Measurements from ENCODE around the gene FOSL2. TPM values are rescaled to one million over a fixed set of nuclear protein-coding genes. Genes with fewer than 3 reads are reported as not detected.

FOSL2 gene
- total RNA-seq, 1 experiment from 2014 or later = 34.2 TPM

DNA sequence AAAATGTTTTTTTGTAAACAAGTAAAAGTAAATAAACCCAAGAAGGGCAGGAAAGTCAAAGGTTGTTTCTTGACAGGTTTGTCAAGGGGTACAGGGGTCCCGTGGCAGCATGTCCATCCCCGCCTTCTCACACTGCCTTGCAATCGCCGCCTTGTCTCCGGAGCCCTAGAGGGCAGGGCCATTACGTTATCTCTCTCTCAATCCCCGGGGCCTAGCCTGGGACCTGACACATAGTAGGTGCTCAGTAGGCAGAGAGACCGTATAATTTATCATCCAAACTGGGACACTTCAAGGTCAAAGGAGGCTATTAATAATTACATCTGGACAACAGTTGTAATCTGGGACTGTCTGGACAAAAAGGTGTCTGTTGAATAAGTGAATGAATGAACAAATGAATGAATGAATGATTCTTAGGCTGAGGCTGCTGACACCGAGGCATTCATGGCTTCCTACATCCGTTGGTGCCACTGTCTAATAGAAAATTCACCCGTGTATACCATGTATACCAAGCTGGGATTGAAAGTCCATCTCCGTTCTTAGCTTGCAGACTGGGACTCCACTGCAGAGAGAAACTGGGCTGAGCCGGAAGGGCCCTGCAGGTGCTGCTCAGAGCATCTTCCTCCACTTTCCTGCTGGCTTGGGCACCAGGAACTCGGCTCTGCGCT lies 58.4 kb downstream of the FOSL2 start:
- BruUV-seq (replicated peaks) = no TSS peak
- ATAC-seq = no peak
- H3K9me3 ChIP-seq (ENCODE audit: low read length) = no peaks in the 10 kb centered on the region
- H3K4me3 ChIP-seq (ENCODE audit: low read length) = no peak overlapping the region
- no peaks in the 10 kb centered on the region for H3K79me2 ChIP-seq (ENCODE audit: low read length)
- H3K4me1 ChIP-seq (ENCODE audit: insufficient read depth, low read length) = peaks cover 45% of the 10 kb centered on the region
- no peak overlapping the region for H3K4me2 ChIP-seq (ENCODE audit: low read length)
- no peaks in the 10 kb centered on the region for H3K27me3 ChIP-seq (ENCODE audit: low read length)
- TF ChIP-seq EZH2phosphoT487 (IDR thresholded peaks at IDR 0.05; ENCODE audit: borderline replicate concordance, low read length) (no peak), EZH2 (IDR thresholded peaks at IDR 0.05; ENCODE audit: low read length, unreplicated experiment) (no peak)
- TF ChIP-seq, protein P1, sequence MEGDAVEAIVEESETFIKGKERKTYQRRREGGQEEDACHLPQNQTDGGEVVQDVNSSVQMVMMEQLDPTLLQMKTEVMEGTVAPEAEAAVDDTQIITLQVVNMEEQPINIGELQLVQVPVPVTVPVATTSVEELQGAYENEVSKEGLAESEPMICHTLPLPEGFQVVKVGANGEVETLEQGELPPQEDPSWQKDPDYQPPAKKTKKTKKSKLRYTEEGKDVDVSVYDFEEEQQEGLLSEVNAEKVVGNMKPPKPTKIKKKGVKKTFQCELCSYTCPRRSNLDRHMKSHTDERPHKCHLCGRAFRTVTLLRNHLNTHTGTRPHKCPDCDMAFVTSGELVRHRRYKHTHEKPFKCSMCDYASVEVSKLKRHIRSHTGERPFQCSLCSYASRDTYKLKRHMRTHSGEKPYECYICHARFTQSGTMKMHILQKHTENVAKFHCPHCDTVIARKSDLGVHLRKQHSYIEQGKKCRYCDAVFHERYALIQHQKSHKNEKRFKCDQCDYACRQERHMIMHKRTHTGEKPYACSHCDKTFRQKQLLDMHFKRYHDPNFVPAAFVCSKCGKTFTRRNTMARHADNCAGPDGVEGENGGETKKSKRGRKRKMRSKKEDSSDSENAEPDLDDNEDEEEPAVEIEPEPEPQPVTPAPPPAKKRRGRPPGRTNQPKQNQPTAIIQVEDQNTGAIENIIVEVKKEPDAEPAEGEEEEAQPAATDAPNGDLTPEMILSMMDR (conservative IDR thresholded peaks at IDR 0.05; ENCODE audit: low read depth, low read length) = no peak
- H3K27ac ChIP-seq (ENCODE audit: low read length) = no peak overlapping the region
- H3F3A ChIP-seq (ENCODE audit: low read length, unreplicated experiment) = no peaks in the 10 kb centered on the region
- H4K20me1 ChIP-seq (ENCODE audit: low read length) = no peaks in the 10 kb centered on the region
- CTCF ChIA-PET = no interaction called here
- no peak overlapping the region for H3K9ac ChIP-seq (ENCODE audit: low read length)
- intact Hi-C loops (cut with micrococcal nuclease) = no loop called here
- no peak overlapping the region for H2AFZ ChIP-seq (ENCODE audit: low read length)
- H3K36me3 ChIP-seq (ENCODE audit: low read depth, low read length) = no peaks in the 10 kb centered on the region
- no peaks in the 10 kb centered on the region for H3K9me2 ChIP-seq (replicated peaks; ENCODE audit: low read length)
- no peak for DNase-seq
- POLR2A ChIA-PET (ENCODE audit: unreplicated experiment) = no interaction called here

DNA sequence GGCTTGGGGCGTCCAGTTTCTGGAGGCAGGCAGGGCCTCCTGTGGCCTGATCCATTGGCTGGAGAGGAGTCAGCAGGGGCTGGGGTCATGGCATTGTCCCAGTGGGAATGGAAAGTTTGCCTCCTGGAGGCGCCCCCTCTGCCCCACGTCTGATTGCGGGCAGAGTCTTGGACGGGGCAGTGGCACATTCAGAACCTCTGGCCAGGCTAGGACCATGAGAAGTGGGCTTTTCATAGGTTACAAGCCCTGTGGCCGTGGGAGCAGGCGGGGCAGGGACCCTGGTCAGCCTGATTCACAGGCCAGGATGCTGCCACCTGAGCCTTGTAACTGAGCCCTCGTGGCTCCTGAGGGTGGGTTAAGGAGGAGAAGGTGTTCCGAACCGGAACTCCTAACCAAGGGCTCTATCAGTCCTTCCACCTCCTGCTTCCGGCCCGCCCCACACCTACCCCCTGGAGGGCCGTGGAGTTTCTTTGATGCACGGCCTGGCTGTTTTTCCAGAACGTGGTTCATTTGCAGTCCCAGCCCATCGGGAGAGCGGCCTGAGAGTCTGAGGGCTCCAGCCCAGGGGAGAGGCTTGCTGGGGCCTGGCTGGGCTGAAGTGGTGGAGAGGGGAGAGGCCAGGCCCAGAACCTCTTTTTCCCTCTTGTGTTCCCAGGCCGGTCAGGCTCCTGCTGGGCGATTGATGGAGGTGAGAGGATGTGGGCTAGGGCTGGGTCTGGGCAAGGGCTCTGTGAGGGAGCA lies 59.3 kb downstream of the FOSL2 start:
- H3K9ac ChIP-seq (ENCODE audit: low read length) = no peak overlapping the region
- peaks cover 36% of the 10 kb centered on the region for H3K4me1 ChIP-seq (ENCODE audit: insufficient read depth, low read length)
- DNase-seq (no peak), ATAC-seq (no peak; the same call in 1 of the 2 replicates)
- H3K4me3 ChIP-seq (ENCODE audit: low read length) = no peak overlapping the region
- no peaks in the 10 kb centered on the region for H3K9me2 ChIP-seq (replicated peaks; ENCODE audit: low read length)
- H3K9me3 ChIP-seq (ENCODE audit: low read length) = no peaks in the 10 kb centered on the region
- H3F3A ChIP-seq (ENCODE audit: low read length, unreplicated experiment) = no peaks in the 10 kb centered on the region
- no peaks in the 10 kb centered on the region for H3K36me3 ChIP-seq (ENCODE audit: low read depth, low read length)
- no peak overlapping the region for H2AFZ ChIP-seq (ENCODE audit: low read length)
- H4K20me1 ChIP-seq (ENCODE audit: low read length) = no peaks in the 10 kb centered on the region
- H3K27me3 ChIP-seq (ENCODE audit: low read length) = no peaks in the 10 kb centered on the region
- BruUV-seq (replicated peaks) = no TSS peak
- intact Hi-C loops (cut with micrococcal nuclease) = no loop called here
- H3K79me2 ChIP-seq (ENCODE audit: low read length) = no peaks in the 10 kb centered on the region
- CTCF ChIA-PET = no interaction called here
- no peak overlapping the region for H3K4me2 ChIP-seq (ENCODE audit: low read length)
- TF ChIP-seq EZH2 (IDR thresholded peaks at IDR 0.05; ENCODE audit: low read length, unreplicated experiment) (no peak), EZH2phosphoT487 (IDR thresholded peaks at IDR 0.05; ENCODE audit: borderline replicate concordance, low read length) (no peak)
- TF ChIP-seq, protein P1 (conservative IDR thresholded peaks at IDR 0.05; ENCODE audit: low read depth, low read length) = no peak
- no peak overlapping the region for H3K27ac ChIP-seq (ENCODE audit: low read length)
- POLR2A ChIA-PET (ENCODE audit: unreplicated experiment) = no interaction called here

DNA sequence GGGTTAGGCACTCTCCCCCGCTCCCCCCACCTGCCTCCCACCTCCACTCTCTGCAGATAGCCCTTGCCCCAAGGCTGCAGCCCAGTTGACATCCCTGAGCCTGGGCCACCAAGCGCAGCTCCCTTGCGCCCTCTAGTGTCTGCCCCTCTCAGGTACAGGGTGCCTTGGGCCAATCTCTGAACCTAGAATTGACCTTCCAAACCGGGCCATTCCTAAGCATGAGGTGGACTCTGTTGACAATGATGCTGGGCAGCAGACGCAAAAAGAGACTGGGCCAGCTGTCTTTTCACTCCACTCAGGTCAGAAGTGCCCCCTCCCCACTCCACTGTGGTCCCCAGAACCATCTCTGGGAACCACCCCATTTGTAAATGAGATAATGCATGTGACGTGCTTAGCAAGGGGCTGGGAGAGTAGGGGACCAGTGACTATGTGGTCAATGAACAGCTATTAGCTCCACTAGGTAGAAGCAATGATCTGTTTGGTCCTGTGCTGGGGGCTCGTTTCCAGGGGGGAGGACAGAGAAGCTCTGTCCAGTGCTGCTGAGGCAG lies 60.0 kb downstream of the FOSL2 start:
- H3K4me1 ChIP-seq (ENCODE audit: insufficient read depth, low read length) = peaks cover 29% of the 10 kb centered on the region
- H3K36me3 ChIP-seq (ENCODE audit: low read depth, low read length) = no peaks in the 10 kb centered on the region
- H3F3A ChIP-seq (ENCODE audit: low read length, unreplicated experiment) = no peaks in the 10 kb centered on the region
- no peaks in the 10 kb centered on the region for H3K27me3 ChIP-seq (ENCODE audit: low read length)
- H3K27ac ChIP-seq (ENCODE audit: low read length) = no peak overlapping the region
- ATAC-seq (peak; percentile 74), DNase-seq (peak; percentile 65)
- no peak overlapping the region for H3K9ac ChIP-seq (ENCODE audit: low read length)
- no peak overlapping the region for H3K4me3 ChIP-seq (ENCODE audit: low read length)
- intact Hi-C loops (cut with micrococcal nuclease) = no loop called here
- no peaks in the 10 kb centered on the region for H3K9me3 ChIP-seq (ENCODE audit: low read length)
- no peak for TF ChIP-seq EZH2phosphoT487 (IDR thresholded peaks at IDR 0.05; ENCODE audit: borderline replicate concordance, low read length)
- TF ChIP-seq, protein P1 (conservative IDR thresholded peaks at IDR 0.05; ENCODE audit: low read depth, low read length) = peak; percentile 92
- H2AFZ ChIP-seq (ENCODE audit: low read length) = no peak overlapping the region
- ChIA-PET CTCF (no interaction called here), POLR2A (ENCODE audit: unreplicated experiment) (no interaction called here)
- H3K79me2 ChIP-seq (ENCODE audit: low read length) = no peaks in the 10 kb centered on the region
- H3K9me2 ChIP-seq (replicated peaks; ENCODE audit: low read length) = no peaks in the 10 kb centered on the region
- no peaks in the 10 kb centered on the region for H4K20me1 ChIP-seq (ENCODE audit: low read length)
- no peak overlapping the region for H3K4me2 ChIP-seq (ENCODE audit: low read length)
- BruUV-seq (replicated peaks) = no TSS peak

All from PC-3 (cell line).